OCI-M2 (cell line): ENCODE results near the gene TAF1.
"Not testable (repeated sequence)": the region's sequence is repeated elsewhere in the genome, so short reads cannot be mapped to it uniquely, and the experiment has no call there.

Source experiments
- DNase-seq: peaks from one replicate; lab custom pipeline; 2025; ENCODE audit not compliant: unreplicated experiment; lab: John Stamatoyannopoulos, UW

TAF1 gene, protein sequence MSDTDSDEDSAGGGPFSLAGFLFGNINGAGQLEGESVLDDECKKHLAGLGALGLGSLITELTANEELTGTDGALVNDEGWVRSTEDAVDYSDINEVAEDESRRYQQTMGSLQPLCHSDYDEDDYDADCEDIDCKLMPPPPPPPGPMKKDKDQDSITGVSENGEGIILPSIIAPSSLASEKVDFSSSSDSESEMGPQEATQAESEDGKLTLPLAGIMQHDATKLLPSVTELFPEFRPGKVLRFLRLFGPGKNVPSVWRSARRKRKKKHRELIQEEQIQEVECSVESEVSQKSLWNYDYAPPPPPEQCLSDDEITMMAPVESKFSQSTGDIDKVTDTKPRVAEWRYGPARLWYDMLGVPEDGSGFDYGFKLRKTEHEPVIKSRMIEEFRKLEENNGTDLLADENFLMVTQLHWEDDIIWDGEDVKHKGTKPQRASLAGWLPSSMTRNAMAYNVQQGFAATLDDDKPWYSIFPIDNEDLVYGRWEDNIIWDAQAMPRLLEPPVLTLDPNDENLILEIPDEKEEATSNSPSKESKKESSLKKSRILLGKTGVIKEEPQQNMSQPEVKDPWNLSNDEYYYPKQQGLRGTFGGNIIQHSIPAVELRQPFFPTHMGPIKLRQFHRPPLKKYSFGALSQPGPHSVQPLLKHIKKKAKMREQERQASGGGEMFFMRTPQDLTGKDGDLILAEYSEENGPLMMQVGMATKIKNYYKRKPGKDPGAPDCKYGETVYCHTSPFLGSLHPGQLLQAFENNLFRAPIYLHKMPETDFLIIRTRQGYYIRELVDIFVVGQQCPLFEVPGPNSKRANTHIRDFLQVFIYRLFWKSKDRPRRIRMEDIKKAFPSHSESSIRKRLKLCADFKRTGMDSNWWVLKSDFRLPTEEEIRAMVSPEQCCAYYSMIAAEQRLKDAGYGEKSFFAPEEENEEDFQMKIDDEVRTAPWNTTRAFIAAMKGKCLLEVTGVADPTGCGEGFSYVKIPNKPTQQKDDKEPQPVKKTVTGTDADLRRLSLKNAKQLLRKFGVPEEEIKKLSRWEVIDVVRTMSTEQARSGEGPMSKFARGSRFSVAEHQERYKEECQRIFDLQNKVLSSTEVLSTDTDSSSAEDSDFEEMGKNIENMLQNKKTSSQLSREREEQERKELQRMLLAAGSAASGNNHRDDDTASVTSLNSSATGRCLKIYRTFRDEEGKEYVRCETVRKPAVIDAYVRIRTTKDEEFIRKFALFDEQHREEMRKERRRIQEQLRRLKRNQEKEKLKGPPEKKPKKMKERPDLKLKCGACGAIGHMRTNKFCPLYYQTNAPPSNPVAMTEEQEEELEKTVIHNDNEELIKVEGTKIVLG (N-terminal part only)

GRCh38 chrX:71365875-71366673 is at the start of gene TAF1:
TSS of gene TAF1 (plus strand) at chrX:71366357. CDS start at chrX:71366375, 18 bp downstream.
- DNase-seq = peak; percentile 20

- DNase-seq = not testable (repeated sequence)
Observed at GRCh38 chrX:71316959-71317358, 49.2 kb upstream of the TAF1 start.

DNA sequence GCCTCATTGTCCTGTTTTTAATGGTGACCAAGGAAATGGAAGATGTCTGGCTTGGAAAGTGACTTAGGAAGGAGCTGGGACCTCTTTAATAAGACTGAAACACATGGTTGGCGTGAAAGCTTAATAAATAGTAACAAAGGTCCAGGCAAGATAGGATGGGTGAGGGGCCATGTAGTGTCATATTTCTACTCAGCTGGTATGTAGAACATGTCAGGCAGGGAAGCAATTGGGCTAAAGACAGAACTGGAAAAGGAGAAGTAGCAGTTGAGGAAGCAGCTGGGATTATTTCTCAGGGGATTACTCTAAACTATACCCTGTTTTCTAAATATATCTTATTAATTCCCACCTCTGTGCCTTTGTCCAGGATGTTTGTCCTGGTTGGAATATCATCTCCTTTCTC is 46.0 kb upstream of the TAF1 start:
- no peak for DNase-seq

- no peak for DNase-seq
Observed at GRCh38 chrX:71321731-71322130, 44.4 kb upstream of the TAF1 start.

- not testable (repeated sequence) for DNase-seq
Observed at GRCh38 chrX:71324452-71324851, 41.7 kb upstream of the TAF1 start.

GRCh38 chrX:71326394-71326793 is 39.8 kb upstream of the TAF1 start:
- no peak for DNase-seq

- not testable (repeated sequence) for DNase-seq
Observed at GRCh38 chrX:71349151-71349665, 16.9 kb upstream of the TAF1 start.

GRCh38 chrX:71349867-71350266 is 16.3 kb upstream of the TAF1 start:
- DNase-seq = not testable (repeated sequence)

GRCh38 chrX:71352439-71352838 is 13.7 kb upstream of the TAF1 start:
- not testable (repeated sequence) for DNase-seq

- no peak for DNase-seq
Observed at GRCh38 chrX:71364221-71364620, 1.9 kb upstream of the TAF1 start.

- no peak for DNase-seq
Observed at GRCh38 chrX:71365356-71365874, 742 bp upstream of the TAF1 start.

DNA sequence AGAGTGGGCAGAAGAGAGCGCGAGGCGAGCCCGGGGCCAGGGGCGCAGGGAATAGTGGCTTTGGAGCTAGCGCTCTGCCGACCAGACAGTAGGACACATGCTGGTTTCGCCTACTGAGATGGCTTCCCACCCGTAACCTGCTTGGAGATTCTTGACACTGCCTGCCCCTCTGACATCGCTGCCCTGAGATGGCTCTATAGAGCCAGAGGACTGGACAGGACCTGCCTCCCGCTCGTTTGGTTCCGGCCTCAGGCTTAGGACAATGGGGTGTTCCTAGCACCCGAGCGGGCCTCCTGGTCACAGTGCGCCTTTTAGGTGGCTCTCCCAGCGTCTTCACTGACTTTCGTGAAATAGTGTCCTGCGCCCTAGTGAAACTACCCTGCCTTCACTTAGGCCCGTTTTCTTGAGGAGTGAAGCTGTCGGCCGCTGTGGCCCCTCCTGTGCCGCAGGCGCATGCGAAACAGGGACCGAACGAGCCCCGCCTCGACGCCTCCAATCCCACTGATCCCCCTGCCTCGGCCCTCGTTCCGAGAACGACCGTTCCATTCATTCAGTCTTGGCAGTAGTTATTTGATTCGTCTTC is 608 bp downstream of the TAF1 start:
- no peak for DNase-seq

DNA sequence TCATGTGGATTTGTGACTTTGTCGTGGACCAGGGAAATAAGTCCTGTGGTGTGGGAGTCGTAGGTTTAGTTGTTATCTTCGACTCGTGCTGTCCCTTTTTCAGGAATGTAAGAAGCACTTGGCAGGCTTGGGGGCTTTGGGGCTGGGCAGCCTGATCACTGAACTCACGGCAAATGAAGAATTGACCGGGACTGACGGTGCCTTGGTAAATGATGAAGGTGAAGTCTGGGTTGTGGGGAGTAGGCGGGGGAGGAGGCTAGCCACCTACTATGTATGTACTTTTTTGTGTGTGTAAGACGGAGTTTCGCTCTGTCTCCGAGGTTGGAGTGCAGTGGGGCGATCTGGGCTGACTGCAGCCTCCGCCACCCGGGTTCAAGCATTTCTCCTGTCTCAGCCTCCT is 1.2 kb downstream of the TAF1 start:
- DNase-seq = no peak

- DNase-seq = no peak
Observed at GRCh38 chrX:71372388-71372787, 6.2 kb downstream of the TAF1 start.

GRCh38 chrX:71378732-71379131 is 12.6 kb downstream of the TAF1 start:
- no peak for DNase-seq

GRCh38 chrX:71391725-71392124 is 25.6 kb downstream of the TAF1 start:
- not testable (repeated sequence) for DNase-seq

DNA sequence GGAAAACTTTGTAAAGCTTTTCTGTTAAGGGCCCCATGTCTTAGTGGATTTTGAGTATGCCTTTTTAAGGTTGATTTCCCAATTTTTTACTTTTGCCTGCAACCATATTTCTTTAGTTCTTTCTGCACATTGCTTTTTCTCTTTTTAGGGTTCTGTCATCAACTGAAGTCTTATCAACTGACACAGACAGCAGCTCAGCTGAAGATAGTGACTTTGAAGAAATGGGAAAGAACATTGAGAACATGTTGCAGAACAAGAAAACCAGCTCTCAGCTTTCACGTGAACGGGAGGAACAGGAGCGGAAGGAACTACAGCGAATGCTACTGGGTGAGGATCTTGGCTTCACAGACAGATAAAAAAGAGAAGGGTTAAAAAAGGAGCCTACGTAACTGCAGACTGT is 27.8 kb downstream of the TAF1 start:
- DNase-seq = no peak

GRCh38 chrX:71396576-71396975 is 30.4 kb downstream of the TAF1 start:
- DNase-seq = no peak

GRCh38 chrX:71400710-71401109 is 34.6 kb downstream of the TAF1 start:
- no peak for DNase-seq
